HepG2 (cell line): ENCODE data around the gene JAM2. TPM values are rescaled to one million over a fixed set of nuclear protein-coding genes. Genes with fewer than 3 reads are reported as not detected.

Source experiments
- ATAC-seq: fragments of 200-7000 bp; cut with Tn5 transposase; 3 replicates; pipeline ENCODE4 v1.9.1; 2020; ENCODE audit warnings: mild to moderate bottlenecking, moderate library complexity
- BruUV-seq: library from RNA; stranded (reverse); fragments of 400-500 nt; replicated peaks from 2 replicates; lab custom pipeline; 2021; lab: Mats Ljungman, UMichigan
- CTCF ChIA-PET: fragments of 300-600 bp; formaldehyde crosslinking; extraction: SDS; loops from one replicate; lab custom pipeline; 2021; ENCODE audit warnings: low total read pairs, inconsistent platforms, low intra/inter-chr PET ratio; lab: Yijun Ruan, JAX
- POLR2A ChIA-PET: fragments of 350-600 bp; sonication (Branson Sonifier 250); formaldehyde crosslinking; loops from one replicate; lab custom pipeline; 2020; ENCODE audit warnings: antibody characterized with exemption, inconsistent platforms; lab: Yijun Ruan, JAX
- DNase-seq: peaks from one replicate; pipeline ENCODE4 v3.0.0-alpha.2; 2015; ENCODE audit warnings: low spot score
- FAIRE-seq: peaks from 3 replicates; lab custom pipeline; 2011; peaks lifted over from hg19 to GRCh38; lab: Jason Lieb, UNC
- H2AFZ ChIP-seq: one replicate; pipeline ENCODE4 v1.6.1; 2011; ENCODE audit warnings: low read length, inconsistent platforms
- H3K27ac ChIP-seq: fragments of 300-600 bp; 3 replicates; pipeline ENCODE4 v1.8.0; 2011; ENCODE audit warnings: mixed run types, mild to moderate bottlenecking, mixed read lengths, low read length, inconsistent platforms; ENCODE audit not compliant: insufficient read depth; ENCODE audit errors: extremely low read length
- H3K27me3 ChIP-seq, 2 experiments: fragments of 200-600 bp in 1 of 2; 2 replicates in 1 of 2; 3 replicates in 1 of 2; pipeline versions ENCODE4 v1.6.0 to v1.8.0; 2011; ENCODE audit warnings: low read length in 2 of 2, mild to moderate bottlenecking in 2 of 2, moderate library complexity in 2 of 2, inconsistent platforms in 1 of 2; ENCODE audit not compliant: insufficient read depth in 2 of 2, control insufficient read depth in 1 of 2
- H3K36me3 ChIP-seq, 2 experiments: fragments of 200-600 bp in 1 of 2; replicated peaks in 1 of 2; 2 replicates in 1 of 2; 3 replicates in 1 of 2; pipeline versions ENCODE4 v1.5.1 to v1.8.0; 2011; ENCODE audit warnings: low read length in 2 of 2, inconsistent platforms in 1 of 2; ENCODE audit not compliant: insufficient read depth in 2 of 2, control insufficient read depth in 1 of 2
- H3K4me1 ChIP-seq: 2 replicates; pipeline ENCODE4 v1.5.1; 2012; ENCODE audit warnings: low read length, inconsistent platforms; ENCODE audit not compliant: insufficient read depth
- H3K4me2 ChIP-seq: 2 replicates; pipeline ENCODE4 v1.6.0; 2011; ENCODE audit warnings: low read depth, low read length, inconsistent platforms
- H3K4me3 ChIP-seq, 3 experiments: fragments of 200-600 bp in 1 of 3; sonication (generic), shearing (Covaris generic) in 1 of 3; replicated peaks in 1 of 3; 2 replicates each; pipeline ENCODE4 v1.5.1; 2011 to 2016; ENCODE audit warnings: low read length in 3 of 3, inconsistent platforms in 2 of 3, low read depth in 2 of 3, mild to moderate bottlenecking in 2 of 3, control low read depth in 1 of 3, mixed read lengths in 1 of 3; ENCODE audit not compliant: insufficient read depth in 1 of 3
- H3K79me2 ChIP-seq: one replicate; pipeline ENCODE4 v1.6.1; 2011; ENCODE audit warnings: low read length, inconsistent platforms; ENCODE audit not compliant: insufficient read depth
- H3K9ac ChIP-seq: 2 replicates; pipeline ENCODE4 v1.6.0; 2011; ENCODE audit warnings: mild to moderate bottlenecking, low read depth, low read length, inconsistent platforms; ENCODE audit not compliant: insufficient read depth
- H3K9me3 ChIP-seq: 2 replicates; pipeline ENCODE4 v1.5.1; 2012; ENCODE audit warnings: mild to moderate bottlenecking, low read length
- H4K20me1 ChIP-seq: 2 replicates; pipeline ENCODE4 v1.6.0; 2011; ENCODE audit warnings: inconsistent platforms, mild to moderate bottlenecking, low read length, moderate library complexity; ENCODE audit not compliant: insufficient read depth
- FOXM1 ChIP-seq: sonication (generic); formaldehyde crosslinking; IDR thresholded peaks from 2 replicates; pipeline ENCODE4 v1.5.0; 2020; ENCODE audit warnings: missing genetic modification reagents
- GATAD1 ChIP-seq: IDR thresholded peaks from 2 replicates; pipeline ENCODE4 v1.6.1; 2016; ENCODE audit warnings: missing genetic modification reagents, missing compliant biosample characterization
- GTF3A ChIP-seq: sonication (generic); formaldehyde crosslinking; conservative IDR thresholded peaks from 2 replicates; pipeline ENCODE4 v1.4.0; 2020; ENCODE audit warnings: mild to moderate bottlenecking, missing genetic modification reagents
- KDM2A ChIP-seq: sonication (generic); formaldehyde crosslinking; IDR thresholded peaks from 2 replicates; pipeline ENCODE4 v1.4.0; 2020; ENCODE audit warnings: low read depth, missing genetic modification reagents, borderline replicate concordance
- RORA ChIP-seq: sonication (generic); formaldehyde crosslinking; IDR thresholded peaks from 2 replicates; pipeline ENCODE4 v1.5.0; 2020; ENCODE audit warnings: mild to moderate bottlenecking, missing genetic modification reagents, moderate library complexity
- SMARCC2 ChIP-seq: fragments of 450-650 bp; IDR thresholded peaks from 2 replicates; pipeline ENCODE4 v1.6.1; 2017; ENCODE audit warnings: antibody characterized with exemption, mild to moderate bottlenecking
- SP2 ChIP-seq: sonication (generic); formaldehyde crosslinking; IDR thresholded peaks from 2 replicates; pipeline ENCODE4 v1.5.1; 2020; ENCODE audit warnings: mild to moderate bottlenecking, missing genetic modification reagents
- TARDBP ChIP-seq: sonication (generic); formaldehyde crosslinking; IDR thresholded peaks from 2 replicates; pipeline ENCODE4 v1.8.0; 2022; ENCODE audit warnings: mild to moderate bottlenecking, missing genetic modification reagents
- TCF12 ChIP-seq, 2 experiments: fragments of 450-650 bp in 1 of 2; sonication (generic) in 1 of 2; formaldehyde crosslinking in 1 of 2; IDR thresholded peaks; 2 replicates each; pipeline versions ENCODE4 v1.6.1 to v1.8.0; 2017 to 2022; ENCODE audit warnings: antibody characterized with exemption in 1 of 2, mild to moderate bottlenecking in 1 of 2, missing genetic modification reagents in 1 of 2, moderate library complexity in 1 of 2
- TEAD3 ChIP-seq: optimal IDR thresholded peaks from 2 replicates; pipeline ENCODE3; 2016; ENCODE audit warnings: borderline replicate concordance
- THAP11 ChIP-seq: IDR thresholded peaks from 2 replicates; pipeline ENCODE4 v1.6.1; 2016; ENCODE audit warnings: missing biosample characterization, missing genetic modification reagents
- TOPORS ChIP-seq: sonication (generic); formaldehyde crosslinking; IDR thresholded peaks from 2 replicates; pipeline ENCODE4 v1.8.0; 2023; ENCODE audit warnings: mild to moderate bottlenecking, missing genetic modification reagents
- ZMYM4 ChIP-seq: sonication (generic); formaldehyde crosslinking; IDR thresholded peaks from 2 replicates; pipeline ENCODE4 v1.8.1; 2023; ENCODE audit warnings: mild to moderate bottlenecking, missing genetic modification reagents
- ZNF24 ChIP-seq: fragments of 450-650 bp; IDR thresholded peaks from 2 replicates; pipeline ENCODE4 v1.6.1; 2017; ENCODE audit warnings: antibody characterized with exemption, mild to moderate bottlenecking
- ZNF260 ChIP-seq: sonication (generic); formaldehyde crosslinking; IDR thresholded peaks from 2 replicates; pipeline ENCODE4 v1.4.0; 2020; ENCODE audit warnings: missing genetic modification reagents, low read depth, mild to moderate bottlenecking, borderline replicate concordance
- ZNF496 ChIP-seq: sonication (generic); formaldehyde crosslinking; IDR thresholded peaks from 2 replicates; pipeline ENCODE4 v1.8.1; 2023; ENCODE audit warnings: mild to moderate bottlenecking, moderate library complexity, missing genetic modification reagents; ENCODE audit not compliant: insufficient replicate concordance
- WGBS: methylation state at CpG from one replicate; pipeline ENCODE4 v1.1.6; 2017; ENCODE audit warnings: low lambda C conversion rate; 5-methylcytosine and 5-hydroxymethylcytosine counted together
- in situ Hi-C: cut with HindIII; loops from 2 replicates; pipeline ENCODE4 v1.10.0; 2017; ENCODE audit warnings: low pct_unique_long_range_greater_than_20kb; ENCODE audit not compliant: extremely low pct_ligation_motif_present
- intact Hi-C: fragments of 100-400 bp; cut with micrococcal nuclease; formaldehyde crosslinking; loops from one replicate; pipeline ENCODE4 v1.10.0; 2022; ENCODE audit not compliant: unreplicated experiment
- polyA plus RNA-seq, 8 experiments: library from polyadenylated mRNA; depleted of rRNA in 3 of 8; stranded (reverse) in 7 of 8; unstranded in 1 of 8; fragments of >200 nt; fragmentation: Illumina TruSeq in 4 of 8; extraction: Trizol in 4 of 8; gene quantifications; 2 replicates each; pipeline versions ENCODE4 v1.2.1 to v1.2.3, GENCODE V29; 2011 to 2016; ENCODE audit warnings: low read depth in 4 of 8, missing spikeins in 1 of 8, mixed read lengths in 1 of 8; ENCODE audit not compliant: insufficient read depth in 1 of 8
- total RNA-seq, 5 experiments: library from RNA; depleted of rRNA; stranded (reverse); fragments of >200 nt; fragmentation: Illumina TruSeq; extraction: Trizol; gene quantifications; 2 replicates each; pipeline ENCODE4 v1.2.3, GENCODE V29; 2016; ENCODE audit warnings: low read depth in 1 of 5
- TF ChIP-seq, protein P1 (sequence below): sonication (generic); formaldehyde crosslinking; IDR thresholded peaks from 2 replicates; pipeline ENCODE4 v1.4.0; 2020; ENCODE audit warnings: missing genetic modification reagents, borderline replicate concordance
- TF ChIP-seq, protein P2 (sequence below): sonication (generic); formaldehyde crosslinking; IDR thresholded peaks from 2 replicates; pipeline ENCODE4 v1.8.1; 2023; ENCODE audit warnings: mild to moderate bottlenecking, missing genetic modification reagents

Gene JAM2
- total and polyA plus RNA-seq, 2 of the 13 experiments (the other 11 are each of a cell fraction or from before 2014, with no cell fraction given) = 0.07 TPM; not detected in 1

DNA sequence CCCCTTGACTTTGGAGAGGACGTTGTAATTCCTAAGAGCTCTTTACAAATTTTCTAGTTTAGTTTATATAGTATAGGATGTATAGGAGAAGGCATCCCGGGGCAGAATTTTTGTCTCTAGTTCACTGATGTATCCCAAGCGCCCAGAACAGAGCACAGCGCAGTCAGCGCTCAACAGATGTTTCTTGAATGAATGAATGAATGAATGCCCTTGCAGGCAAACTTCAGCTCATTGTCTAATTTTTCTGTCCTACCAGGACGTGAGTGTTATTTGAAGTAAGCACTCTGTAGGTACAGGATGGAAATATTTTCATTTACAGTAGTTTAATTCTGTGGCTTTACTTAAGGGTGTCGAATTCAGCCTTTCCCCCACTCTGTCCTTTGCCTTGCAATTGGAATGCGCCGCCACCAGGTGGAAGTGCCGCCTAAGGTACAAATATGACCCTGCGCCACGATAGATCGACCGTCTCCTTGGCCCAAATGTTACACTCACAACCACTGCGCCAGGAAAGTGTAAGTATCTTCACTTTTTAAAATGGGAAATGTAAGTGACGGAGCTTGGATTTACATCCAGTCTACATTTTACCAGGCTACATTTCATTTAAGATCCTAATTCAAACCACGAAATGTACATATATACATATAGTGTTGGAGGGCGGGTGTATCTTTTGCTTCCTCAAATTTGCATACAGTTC is 30.9 kb upstream of the JAM2 start (continued):
- 0 out of 2 replicates have a peak, but pooled peaks have one; percentile 19 for TF ChIP-seq THAP11 (CRISPR knock-in tag)
- no peak for TF ChIP-seq RORA (CRISPR knock-in tag)
- TF ChIP-seq KDM2A (CRISPR knock-in tag) = peak; percentile 59; the same call in 1 of the 2 replicates
- TF ChIP-seq TOPORS (CRISPR knock-in tag) = no peak
- TF ChIP-seq FOXM1 (CRISPR knock-in tag) = no peak
- peak; percentile 56 for TF ChIP-seq TEAD3
- TF ChIP-seq ZNF260 (CRISPR knock-in tag) = no peak
- TF ChIP-seq, protein P1, sequence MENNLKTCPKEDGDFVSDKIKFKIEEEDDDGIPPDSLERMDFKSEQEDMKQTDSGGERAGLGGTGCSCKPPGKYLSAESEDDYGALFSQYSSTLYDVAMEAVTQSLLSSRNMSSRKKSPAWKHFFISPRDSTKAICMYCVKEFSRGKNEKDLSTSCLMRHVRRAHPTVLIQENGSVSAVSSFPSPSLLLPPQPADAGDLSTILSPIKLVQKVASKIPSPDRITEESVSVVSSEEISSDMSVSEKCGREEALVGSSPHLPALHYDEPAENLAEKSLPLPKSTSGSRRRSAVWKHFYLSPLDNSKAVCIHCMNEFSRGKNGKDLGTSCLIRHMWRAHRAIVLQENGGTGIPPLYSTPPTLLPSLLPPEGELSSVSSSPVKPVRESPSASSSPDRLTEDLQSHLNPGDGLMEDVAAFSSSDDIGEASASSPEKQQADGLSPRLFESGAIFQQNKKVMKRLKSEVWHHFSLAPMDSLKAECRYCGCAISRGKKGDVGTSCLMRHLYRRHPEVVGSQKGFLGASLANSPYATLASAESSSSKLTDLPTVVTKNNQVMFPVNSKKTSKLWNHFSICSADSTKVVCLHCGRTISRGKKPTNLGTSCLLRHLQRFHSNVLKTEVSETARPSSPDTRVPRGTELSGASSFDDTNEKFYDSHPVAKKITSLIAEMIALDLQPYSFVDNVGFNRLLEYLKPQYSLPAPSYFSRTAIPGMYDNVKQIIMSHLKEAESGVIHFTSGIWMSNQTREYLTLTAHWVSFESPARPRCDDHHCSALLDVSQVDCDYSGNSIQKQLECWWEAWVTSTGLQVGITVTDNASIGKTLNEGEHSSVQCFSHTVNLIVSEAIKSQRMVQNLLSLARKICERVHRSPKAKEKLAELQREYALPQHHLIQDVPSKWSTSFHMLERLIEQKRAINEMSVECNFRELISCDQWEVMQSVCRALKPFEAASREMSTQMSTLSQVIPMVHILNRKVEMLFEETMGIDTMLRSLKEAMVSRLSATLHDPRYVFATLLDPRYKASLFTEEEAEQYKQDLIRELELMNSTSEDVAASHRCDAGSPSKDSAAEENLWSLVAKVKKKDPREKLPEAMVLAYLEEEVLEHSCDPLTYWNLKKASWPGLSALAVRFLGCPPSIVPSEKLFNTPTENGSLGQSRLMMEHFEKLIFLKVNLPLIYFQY (CRISPR knock-in tag) = 0 out of 2 replicates have a peak, but pooled peaks have one; percentile 27
- TF ChIP-seq ZNF24 = peak; percentile 92

DNA sequence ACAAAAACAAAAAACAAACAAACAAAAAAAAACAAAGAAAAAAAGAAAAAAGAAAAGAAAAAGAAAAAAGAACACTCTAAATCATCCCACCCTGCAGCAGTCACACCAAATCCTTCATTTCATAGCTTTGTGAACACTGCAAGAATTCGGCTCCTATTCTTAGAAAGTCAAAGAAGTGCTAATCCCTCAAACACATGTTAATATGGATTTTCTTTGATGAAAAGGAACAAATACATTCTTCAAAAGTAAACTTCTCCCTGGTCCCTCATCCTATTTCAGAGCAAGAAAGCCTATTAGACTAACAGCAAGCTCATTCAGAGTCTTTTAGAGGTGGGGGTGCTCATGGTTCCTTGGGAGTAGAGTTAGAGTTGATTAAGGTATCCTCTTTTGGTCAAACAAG is 24.6 kb upstream of the JAM2 start:
- ChIA-PET POLR2A (no interaction called here), CTCF (no interaction called here)
- Histone ChIP-seq H3K79me2 (no peaks in the 10 kb centered on the region), H3K36me3 (no peaks in the 10 kb centered on the region), H3K27ac (no peak overlapping the region), H3K4me2 (no peak overlapping the region), H3K4me3 (no peak overlapping the region), H2AFZ (no peak overlapping the region), H3K4me1 (no peaks in the 10 kb centered on the region), H4K20me1 (no peaks in the 10 kb centered on the region), H3K9me3 (no peaks in the 10 kb centered on the region), H3K9ac (no peak overlapping the region), H3K27me3 (no peaks in the 10 kb centered on the region)
- 81% methylated on average over 1 of the region's 1 CpG for WGBS
- intact Hi-C loops (no loop called here), in situ Hi-C loops (no loop called here)
- no TSS peak for BruUV-seq
- FAIRE-seq (no peak), ATAC-seq (no peak), DNase-seq (no peak)
- TF ChIP-seq ZMYM4 (no peak), ZNF496 (CRISPR knock-in tag) (no peak), GATAD1 (no peak), TARDBP (CRISPR knock-in tag) (no peak), GTF3A (CRISPR knock-in tag) (no peak), SMARCC2 (no peak), SP2 (no peak), TCF12 (IDR thresholded peaks at IDR 0.05) (no peak), TCF12 (CRISPR knock-in tag; IDR thresholded peaks at IDR 0.05) (no peak)
- TF ChIP-seq, protein P2, sequence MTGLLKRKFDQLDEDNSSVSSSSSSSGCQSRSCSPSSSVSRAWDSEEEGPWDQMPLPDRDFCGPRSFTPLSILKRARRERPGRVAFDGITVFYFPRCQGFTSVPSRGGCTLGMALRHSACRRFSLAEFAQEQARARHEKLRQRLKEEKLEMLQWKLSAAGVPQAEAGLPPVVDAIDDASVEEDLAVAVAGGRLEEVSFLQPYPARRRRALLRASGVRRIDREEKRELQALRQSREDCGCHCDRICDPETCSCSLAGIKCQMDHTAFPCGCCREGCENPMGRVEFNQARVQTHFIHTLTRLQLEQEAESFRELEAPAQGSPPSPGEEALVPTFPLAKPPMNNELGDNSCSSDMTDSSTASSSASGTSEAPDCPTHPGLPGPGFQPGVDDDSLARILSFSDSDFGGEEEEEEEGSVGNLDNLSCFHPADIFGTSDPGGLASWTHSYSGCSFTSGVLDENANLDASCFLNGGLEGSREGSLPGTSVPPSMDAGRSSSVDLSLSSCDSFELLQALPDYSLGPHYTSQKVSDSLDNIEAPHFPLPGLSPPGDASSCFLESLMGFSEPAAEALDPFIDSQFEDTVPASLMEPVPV (CRISPR knock-in tag) = no peak
